COLO668 (cell line): ENCODE data around the gene ICAM3.
"Not testable (repeated sequence)": the region's sequence is repeated elsewhere in the genome, so short reads cannot be mapped to it uniquely, and the experiment has no call there.

ENCODE experiments used
- DNase-seq: peaks from one replicate; lab custom pipeline; 2025; ENCODE audit not compliant: unreplicated experiment; lab: John Stamatoyannopoulos, UW

ICAM3 gene

DNA sequence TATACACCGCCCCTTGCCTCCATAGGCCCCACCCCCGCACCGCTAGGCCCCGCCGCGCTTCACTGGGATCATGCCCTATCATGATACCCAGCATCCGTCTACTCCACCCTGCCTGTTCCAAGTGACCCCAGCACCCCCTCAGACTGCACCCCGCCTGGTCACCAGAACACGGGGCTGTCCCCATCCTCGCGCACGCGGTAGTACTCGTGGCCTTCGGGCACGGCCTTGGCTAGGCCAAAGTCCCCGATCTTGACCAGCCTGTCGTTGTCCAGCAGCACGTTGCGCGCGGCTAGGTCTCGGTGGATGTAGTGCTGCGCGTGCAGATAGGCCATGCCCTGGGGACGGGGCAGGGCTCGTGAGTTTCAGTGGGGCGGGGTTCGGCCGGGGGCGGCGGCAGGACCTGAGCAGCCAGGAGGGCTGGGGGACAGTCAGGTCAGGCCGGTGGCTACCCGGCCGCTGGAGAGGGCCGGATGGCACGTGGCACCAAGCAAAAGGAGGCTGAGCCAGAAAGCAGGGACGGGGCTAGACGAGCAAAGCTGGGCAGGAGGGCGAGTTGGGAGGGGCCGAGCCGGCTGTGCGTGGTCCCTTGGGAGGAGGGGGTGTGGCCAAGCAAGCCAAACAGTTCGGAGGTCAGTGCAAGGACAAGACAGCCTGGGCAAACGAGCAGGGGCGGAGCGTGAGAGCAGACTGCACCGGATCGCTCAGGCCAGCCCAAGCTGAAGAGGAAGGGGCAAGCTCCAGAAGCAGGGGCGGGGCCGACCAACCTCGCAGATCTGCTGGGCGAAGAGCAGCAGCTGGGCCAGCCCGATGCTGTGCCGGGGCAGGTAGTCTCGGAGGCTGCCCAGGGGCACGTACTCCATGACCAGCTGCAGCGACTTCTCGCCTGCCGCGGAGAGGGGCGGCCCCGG lies 13.6 kb upstream of the ICAM3 start:
- no peak for DNase-seq

DNA sequence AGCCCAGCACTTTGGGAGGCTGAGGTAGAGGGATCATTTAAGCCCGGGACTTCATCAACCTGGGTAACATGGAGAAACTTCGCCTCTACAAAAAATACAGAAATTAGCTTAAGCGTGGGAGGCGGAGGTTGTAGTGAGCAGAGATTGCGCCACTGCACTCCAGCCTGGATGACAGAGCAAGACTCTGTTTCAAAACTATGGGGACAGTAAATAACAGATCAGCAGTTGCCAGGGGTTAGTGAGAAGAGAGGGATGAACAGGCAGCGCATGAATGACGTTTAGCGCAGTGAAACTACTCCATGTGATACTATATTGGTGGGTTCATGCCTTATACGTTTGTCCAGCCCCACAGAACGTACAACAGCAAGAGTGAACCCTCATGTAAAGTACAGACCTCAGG lies 7.1 kb upstream of the ICAM3 start:
- no peak for DNase-seq

DNA sequence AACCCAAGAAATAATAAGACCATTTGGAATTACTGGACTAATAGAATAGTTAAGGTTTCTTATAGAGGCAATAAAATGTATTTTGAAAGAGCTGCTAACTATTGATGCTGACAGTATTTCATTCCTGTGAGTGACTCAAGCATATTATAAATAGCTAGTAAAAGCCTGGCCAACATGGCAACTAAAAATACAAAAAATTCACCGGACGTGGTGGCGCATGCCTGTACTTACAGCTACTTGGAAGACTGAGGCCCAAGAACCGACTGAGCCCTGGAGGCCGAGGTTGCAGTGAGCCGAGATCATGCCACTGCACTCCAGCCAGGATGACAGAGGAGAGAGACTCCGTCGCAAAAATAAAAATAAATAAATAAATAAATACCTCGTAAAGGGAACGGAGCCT lies 5.4 kb upstream of the ICAM3 start:
- DNase-seq = no peak

DNA sequence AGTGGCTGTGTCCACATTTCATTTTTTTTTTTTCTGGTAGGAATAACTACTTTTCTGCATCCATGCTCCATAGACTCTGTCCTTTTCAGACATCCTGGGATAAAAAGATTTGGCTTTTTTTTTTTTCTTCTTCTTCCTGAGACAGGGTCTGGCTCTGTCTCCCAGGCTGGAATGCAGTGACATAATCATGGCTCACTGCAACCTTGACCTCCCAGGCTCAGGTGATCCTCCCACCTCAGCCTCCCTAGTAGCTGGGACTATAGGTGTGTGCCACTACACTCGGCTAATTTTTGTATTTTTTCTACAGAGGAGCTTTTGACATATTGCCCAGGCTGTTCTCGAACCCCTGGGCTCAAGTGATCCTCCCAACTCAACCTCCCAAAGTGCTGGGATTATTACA lies 4.1 kb upstream of the ICAM3 start:
- no peak for DNase-seq

DNA sequence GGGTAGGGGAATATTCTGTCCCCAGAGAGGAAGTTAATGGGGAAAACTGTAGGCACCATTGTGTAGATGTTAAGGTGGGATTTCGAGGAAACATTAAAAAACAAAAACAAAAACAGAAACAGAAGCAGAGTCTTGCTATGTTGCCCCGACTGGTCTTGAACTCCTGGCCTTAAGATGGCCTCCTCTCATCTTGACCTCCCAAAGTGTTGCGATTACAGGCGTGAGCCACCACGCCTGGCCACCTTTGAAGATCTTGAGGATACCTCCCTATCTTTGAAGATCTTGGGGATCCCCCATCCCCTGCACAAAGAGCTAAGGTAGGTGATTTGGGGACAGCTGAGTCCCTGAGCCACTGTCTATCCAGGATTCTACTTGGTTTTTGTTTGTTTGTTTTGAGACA lies 553 bp upstream of the ICAM3 start:
- no peak for DNase-seq

DNA sequence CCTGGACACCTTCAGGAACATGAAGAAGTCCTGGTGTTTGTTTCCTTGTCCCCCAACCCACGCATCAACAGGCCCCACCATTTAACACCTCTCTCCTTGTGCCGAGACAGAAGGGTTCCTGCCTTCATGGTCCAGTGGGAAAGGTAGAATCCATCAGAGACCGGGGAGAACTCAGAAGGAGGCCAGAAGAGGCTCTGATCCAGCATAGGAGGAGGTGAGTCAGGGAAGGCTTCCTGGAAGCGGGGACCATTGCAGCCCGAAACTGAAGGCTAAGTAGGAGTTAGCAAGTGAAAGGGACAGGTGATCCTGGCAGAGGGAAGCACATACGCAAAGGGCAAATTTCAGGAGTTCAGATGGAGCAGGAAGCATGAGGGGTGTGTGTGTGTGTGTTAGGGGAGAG lies 484 bp downstream of the ICAM3 start:
- no peak for DNase-seq

DNA sequence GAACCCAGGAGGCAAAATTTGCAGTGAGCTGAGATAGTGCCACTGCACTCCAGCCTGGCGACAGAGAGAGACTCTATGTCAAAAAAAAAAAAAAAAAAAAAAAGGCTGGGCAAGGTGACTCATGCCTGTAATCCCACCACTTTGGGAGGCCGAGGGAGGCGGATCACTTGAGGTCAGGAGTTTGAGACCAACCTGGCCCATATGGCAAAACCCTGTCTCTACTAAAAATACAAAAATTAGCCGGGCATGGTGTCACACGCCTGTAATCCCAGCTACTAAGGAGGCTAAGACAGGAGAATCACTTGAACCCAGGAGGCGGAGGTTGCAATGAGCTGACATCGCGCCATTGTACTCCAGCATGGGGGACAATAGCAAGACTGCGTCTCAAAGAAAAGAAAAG lies 2.7 kb downstream of the ICAM3 start:
- not testable (repeated sequence) for DNase-seq

DNA sequence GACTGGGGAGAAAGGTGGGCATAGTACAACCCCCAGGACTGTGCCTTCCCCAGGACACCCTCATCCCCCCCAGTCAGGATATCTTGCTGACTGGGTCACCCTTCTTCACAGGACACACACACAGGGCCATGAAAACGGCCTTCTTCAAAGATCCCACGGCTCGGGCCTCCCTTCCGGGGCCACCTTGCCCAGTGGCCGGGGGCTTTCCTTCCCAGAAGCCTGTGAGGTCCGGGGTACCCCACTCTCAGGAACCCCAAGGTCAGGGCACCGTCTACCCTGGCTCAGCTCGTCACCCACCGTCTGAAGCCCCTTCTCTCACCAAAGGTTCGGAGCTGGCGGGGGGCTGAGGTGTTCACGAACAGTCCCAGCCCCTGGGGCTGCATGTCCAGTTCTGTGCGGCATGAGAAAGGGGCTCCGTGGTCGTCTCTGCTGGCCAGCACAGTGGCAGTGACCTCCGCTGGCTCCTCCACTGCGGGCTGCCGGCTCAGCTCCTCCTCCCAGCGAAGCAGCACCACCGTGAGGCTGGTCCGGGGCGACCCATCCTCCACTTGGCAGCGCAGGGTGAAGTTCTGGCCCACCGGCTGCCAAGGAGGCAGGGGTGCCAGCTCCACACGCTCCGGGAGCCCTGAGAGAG lies 4.0 kb downstream of the ICAM3 start:
- no peak for DNase-seq

DNA sequence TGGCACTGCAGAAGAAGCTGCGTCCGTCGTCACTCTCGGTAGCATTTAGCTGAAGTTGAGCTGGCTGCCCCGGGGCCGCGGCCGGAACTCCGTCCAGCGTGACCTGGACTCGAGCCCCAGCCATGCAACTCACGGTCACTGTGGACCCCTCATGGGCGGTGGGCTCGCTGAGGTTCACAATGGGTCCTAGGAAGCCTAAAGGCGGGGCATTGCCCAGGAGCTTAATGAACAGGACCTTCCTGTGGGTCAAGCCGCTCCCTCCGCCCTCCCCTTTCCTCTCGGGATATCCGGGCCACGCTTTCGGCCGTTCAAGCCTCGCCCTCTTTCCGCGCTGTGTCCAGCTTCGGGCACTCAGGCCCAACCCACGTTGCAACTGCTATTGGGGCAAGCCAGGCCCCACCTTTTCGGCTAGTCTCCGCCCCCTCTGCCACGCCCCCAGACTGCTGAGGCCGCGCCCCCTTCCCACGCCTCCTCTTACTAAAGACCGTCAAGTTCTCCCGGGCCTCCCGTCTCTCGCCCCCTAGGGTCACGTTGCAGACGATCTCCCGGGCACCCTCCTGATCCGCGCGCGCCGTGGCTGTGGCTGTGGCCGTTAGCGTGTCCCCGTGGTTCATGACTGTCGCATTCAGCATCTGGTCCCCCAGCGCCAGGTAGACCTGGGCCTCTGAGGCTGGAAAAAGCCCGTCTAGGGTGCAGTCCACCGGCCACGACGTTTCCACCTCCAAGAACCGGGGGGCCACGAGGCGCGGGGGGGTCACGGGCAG lies 4.7 kb downstream of the ICAM3 start:
- peak; percentile 77 for DNase-seq

DNA sequence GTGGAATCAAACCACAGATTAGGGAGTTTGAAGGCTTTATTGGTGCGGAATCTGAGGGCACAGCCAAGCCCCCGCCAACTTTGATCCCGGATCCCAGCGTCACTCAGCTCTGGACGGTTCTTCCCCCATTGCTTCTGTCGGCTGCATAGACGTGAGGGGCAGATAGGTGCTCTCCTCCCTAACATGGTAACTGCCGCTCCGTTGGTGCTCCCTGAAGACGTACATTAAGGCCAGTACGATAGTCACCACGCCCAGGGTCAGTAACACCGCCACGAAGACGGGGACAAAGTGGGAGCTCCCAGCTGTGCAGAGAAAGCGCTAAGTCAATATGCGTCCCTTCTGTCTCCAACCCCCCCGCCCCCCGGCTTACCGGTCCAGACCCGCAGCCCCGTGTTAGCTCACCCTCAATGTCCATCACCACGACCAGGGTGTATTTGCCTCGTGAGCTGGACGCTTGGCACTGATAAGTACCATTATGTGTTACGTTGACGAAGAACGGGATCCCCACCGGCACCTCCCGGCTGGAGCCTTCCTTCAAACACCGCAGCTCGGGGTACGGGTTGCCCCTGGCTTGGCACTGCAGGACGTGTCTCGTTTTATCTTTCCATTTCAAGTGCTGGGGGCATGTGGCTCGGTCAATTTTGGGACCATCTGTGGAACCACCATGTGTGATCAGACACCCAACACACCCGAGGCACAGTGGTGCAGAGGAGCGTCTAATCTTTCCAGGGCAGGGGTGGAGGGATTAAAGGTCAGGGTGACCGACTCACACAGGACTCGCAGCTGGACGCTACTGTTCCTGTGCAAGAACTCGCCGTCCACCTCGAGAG lies 5.5 kb downstream of the ICAM3 start:
- no peak for DNase-seq

DNA sequence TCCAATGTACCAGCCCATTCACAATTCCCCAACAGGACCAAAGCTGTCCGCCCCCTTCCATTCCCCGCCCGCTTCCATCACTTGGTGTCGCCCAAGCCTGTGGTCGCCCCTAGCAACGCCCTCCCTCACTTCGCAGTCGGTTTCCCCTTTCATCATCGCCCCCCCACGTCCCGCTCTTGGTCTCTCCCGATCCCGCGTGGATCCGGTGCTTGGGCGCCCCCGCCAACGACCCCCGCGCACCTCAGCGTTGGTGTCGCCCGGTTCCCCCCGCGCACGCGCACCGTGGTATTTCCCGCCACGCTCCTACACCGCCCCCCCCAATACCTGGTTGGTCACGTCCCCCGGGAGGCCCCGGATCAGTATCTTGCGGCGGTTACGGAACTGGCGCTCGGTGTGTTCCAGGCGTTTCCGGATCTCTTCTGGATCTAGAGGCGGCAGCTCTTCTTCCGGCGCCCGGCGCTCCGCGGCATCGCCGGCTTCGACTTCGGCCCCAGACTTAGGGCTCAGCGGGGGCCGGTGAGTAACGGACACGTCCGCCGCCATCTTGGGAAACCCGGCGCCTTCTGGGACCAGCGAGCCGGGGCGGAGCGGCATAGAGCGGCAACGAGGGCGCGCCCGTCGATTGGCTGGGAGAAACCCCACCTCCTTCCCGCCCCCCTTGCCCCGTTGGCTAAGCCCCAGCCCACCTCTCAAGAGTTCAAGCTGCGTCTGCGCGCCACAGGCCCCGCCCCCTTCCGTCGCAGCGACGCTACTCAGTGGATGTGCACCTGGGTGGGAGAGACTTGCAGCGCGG lies 6.3 kb downstream of the ICAM3 start, which contains the start of gene RAVER1:
TSS of gene RAVER1 (minus strand) at position 565 of the 793 bp plus-strand sequence. CDS start at position 543, 22 bp downstream.
- peak; percentile 98 for DNase-seq

DNA sequence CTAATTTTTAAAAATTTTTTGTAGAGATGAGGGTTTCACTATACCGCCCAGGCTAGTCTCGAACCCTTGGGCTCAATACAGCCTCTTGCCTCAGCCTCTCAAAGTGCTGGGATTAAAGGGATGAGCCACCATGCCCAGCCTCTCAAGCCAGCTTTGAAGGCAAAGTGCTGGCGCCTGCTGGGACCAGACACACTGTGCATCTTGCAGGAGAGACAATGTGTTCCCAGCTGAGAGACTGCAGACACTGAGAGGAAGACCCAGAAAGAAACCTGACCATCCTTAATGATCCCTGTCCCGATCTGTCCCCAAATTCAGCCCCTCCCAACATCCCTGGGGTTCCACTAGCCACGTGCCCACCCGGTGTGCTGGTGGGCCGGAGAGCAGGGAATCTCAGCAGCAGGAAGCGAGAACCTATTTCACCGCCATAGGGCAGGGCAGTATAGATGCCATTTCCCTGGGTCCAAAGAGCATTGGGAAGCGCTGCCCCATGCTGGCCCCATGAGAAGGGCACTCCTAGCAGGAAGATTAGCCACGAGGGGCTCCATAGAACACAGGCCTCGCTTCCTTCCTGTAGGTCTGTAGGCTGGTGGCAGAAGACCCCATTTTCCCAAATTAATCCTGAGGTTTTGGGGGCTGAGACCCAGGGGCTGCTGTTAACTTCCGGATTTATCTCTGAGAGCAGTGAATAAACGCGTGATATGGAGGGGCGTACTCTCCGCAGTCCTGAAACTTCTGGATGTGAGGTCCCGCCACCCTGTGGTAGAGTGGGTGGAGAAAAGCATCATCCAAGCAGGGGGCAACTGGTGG lies 7.1 kb downstream of the ICAM3 start:
- DNase-seq = peak; percentile 41

DNA sequence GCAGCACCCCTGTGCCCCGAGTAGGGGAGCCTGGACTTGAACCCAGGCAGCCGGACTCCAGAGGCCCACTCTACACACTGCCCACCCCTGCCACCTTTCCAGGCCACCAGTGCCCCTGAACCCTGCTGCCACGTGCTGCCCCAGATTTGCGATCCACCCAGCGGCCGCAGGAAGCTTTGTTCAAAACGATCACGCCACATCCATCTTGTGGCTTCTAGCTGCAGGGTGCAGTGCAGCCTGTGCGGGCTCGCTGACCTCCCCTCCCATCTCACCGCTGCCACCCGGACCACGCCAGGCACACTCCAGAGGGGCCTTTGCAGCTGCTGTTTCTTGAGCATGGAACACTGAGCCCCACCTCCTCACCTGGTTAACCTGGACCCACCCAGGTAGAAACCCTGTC lies 9.9 kb downstream of the ICAM3 start:
- no peak for DNase-seq

DNA sequence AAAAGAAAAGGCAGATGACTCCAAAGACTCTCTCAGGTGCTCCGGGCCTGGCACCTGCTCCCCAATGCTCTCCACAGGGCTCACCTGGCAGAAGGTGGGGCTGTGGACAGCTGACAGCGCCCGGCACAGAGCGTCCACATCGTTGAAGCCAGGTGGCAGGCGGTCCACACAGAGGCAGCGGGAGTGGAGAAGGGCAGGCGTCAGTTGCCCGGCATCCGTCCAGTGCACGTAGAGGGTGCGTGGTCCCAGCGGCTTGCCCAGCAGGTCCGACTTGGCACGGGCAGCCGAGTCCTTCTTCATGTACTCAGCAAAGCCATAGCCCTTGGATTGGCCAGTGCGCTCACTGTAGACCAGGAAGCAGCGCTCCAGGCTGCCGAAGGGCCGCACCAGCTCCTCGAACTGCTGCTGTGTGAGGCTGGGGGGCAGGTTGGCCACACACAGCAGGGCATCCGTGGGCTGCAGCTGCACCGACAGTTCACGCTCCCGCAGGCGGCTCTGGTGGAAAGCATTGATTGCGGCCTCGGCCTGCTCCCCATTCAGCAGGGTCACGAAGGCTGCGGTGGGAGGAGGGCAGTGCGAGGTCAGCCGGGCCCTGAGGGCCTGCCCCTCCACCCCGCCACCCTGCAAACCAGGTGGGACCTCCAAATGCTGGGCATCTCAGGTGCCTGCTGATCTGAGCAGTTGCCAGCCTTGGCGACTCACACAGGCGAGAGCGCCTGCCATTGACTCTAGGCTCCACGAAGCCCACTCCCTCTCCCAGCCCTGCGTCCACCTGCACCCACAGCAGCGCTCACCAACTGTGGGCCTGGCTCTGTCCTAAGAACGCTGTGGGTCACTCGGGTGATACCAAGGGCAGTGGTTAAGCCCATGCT lies 10.6 kb downstream of the ICAM3 start:
- DNase-seq = no peak

DNA sequence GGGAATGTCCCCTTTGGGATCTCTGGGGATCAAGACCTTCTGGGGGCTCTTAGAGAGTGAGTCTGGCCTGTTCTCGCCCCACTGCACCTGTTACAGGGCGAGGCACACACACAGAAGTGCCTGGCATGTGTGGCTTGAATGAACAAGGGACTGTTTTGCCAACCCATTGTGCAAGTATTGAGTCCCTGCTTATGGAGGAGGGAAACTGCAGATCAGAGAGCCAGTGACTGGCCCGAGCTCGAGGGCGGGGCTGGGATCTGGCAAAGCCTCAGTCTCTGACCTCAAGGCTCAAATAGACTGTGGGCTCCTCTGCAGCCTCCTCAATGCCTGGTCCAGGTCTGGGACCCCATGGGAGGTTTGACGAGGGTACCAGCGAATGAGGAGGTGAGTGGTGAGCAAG lies 11.6 kb downstream of the ICAM3 start:
- no peak for DNase-seq

DNA sequence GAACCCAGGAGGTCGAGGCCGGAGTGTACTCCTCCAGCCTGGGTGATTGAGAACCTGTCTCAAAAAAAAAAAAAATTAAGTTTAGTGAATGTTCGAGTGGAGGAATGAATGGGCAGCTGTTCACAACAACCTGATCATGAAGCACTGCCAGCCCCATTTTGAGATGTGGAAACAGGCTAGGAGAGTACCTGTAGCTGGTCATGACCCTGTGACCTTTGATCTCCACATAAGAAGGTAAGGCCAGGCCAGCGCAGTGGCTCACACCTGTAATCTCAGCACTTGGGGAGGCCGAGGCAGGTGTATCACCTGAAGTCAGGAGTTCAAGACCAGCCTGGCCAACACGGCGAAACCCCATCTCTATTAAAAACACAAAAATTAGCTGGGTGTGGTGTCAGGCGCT lies 13.7 kb downstream of the ICAM3 start:
- no peak for DNase-seq

DNA sequence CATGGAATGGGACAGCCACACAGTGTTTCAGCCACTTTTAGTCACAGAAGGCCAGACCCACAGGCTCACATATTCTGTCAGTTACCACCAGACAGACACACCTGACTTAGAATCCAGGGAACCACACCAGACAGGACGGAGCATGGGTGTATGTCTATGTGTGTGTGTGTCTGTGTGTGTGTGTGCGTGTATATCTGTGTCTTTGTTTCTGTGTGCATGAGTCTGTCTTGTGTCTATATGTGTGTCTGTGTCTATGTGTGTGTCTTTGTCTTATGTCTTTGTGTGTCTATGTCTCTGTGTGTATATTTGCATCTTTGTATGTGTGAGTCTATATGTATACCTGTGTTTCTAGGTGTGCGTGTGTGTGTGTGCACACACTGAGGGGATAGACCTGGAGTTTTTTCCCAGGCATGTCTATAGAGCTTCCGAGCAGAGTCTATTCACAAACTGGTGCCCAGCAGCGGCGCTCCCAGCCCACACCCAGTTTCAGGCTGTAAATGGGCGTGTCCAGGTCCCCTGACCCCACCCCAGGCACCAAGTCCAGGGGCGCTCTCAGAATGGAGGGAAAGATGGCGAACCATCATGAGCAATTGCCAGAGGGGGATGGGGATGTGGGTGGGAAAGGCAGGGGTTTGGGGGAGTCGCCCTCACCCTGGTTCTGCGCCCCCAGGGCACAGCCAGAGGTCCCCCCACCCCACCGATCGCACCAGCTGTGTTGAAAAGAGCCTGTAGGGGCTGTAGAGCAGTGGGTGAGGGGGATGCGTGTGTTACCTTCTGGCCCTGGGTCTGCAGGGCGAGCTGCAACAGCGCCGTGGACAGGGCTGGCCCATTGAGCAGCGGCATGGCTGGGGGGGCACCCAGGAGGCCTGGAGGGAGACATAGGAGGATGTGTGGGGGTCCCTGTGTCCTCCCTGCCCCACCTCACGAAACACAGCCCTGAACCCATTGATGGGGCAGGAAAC lies 17.3 kb downstream of the ICAM3 start:
- DNase-seq = no peak
